ENCODE data around the gene COL4A5.

Gene COL4A5

DNA sequence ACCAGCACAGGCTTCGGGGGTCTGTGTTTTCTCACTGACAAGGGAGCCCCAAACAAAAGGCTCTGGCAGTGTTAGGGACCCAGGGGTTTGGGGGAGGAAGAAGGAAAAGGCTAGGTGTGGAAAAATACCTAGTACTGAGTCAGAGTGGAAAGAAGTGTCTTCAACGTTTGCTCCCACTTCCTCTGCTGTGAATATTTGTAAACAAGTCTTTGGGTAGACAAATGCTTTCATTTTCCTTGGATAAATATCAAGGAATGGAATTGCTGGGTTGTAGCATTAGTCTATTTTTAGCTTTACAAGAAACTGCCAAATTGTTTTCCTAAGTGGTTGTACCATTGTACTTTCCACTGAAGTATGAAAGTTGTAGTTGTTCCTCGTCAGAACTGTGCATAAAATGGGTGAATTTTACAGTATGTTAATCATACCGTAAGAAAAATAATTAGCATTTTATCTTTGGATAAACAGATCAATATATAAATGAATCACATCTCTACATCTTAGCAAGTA, 17.4 kb downstream of the COL4A5 start:
- TF ChIP-seq OVOL3 (tag by site-specific recombination; IDR thresholded peaks at IDR 0.05) (no peak), ZNF114 (tag by site-specific recombination; IDR thresholded peaks at IDR 0.05) (no peak)
- H3K27ac ChIP-seq (ENCODE audit: extremely low read depth, low read depth, low read length), result no peak overlapping the region
- ChIA-PET CTCF (interaction anchor here (0.5 kb wide), 1 partner anchor 820 kb away, joined by 3 read pairs; no protein-coding TSS in a partner anchor), POLR2A (no interaction called here)
- H3K4me1 ChIP-seq (ENCODE audit: control insufficient read depth, insufficient read depth, low read length), result no peaks in the 10 kb centered on the region
- H3K9me3 ChIP-seq (ENCODE audit: control insufficient read depth, insufficient read depth, low read depth, low read length), result no peaks in the 10 kb centered on the region
- peaks cover 0 to 3% of the 10 kb centered on the region in 2 experiments; a peak in 1 of 3 replicates for H3K36me3 ChIP-seq (ENCODE audit: control insufficient read depth in 2 of 2, insufficient read depth in 1 of 2, low read length in 2 of 2)
- H3K4me3 ChIP-seq (ENCODE audit: low read depth, low read length), result no peak overlapping the region

DNA sequence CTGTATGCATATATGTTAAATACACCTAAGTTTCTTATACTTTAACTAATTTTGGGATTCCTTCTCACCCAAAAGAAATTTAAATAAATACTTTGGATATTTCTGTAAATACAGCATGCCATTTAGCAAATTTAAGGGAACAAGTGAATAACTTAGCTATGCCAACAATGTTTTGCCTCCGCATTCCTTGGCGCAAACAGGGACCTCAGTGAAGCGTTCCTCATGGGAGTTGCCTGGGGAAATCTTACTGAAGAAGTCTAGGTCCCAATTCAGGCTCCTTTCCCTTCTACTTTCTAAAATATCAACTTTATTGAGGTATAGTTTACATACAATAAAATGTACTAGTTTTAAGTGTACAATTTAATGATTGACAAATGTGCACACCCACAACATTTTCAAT, 25.0 kb downstream of the COL4A5 start:
- Histone ChIP-seq H3K27ac (ENCODE audit: extremely low read depth, low read depth, low read length) (no peak overlapping the region), H3K9me3 (ENCODE audit: control insufficient read depth, insufficient read depth, low read depth, low read length) (no peaks in the 10 kb centered on the region), H3K4me1 (ENCODE audit: control insufficient read depth, insufficient read depth, low read length) (no peaks in the 10 kb centered on the region), H3K36me3 (ENCODE audit: control insufficient read depth in 2 of 2, insufficient read depth in 1 of 2, low read length in 2 of 2) (no peaks in the 10 kb centered on the region; a peak in 1 of 3 replicates), H3K4me3 (ENCODE audit: low read depth, low read length) (no peak overlapping the region)
- CTCF ChIA-PET, result no interaction called here
- POLR2A ChIA-PET, result no interaction called here
- no peak for TF ChIP-seq ZNF610 (tag by site-specific recombination; IDR thresholded peaks at IDR 0.05; ENCODE audit: borderline replicate concordance)
- TF ChIP-seq ZNF529 (tag by site-specific recombination; IDR thresholded peaks at IDR 0.05; ENCODE audit: insufficient replicate concordance), result no peak
- no peak for TF ChIP-seq ZNF48 (tag by site-specific recombination; IDR thresholded peaks at IDR 0.05)
- TF ChIP-seq, protein P1, sequence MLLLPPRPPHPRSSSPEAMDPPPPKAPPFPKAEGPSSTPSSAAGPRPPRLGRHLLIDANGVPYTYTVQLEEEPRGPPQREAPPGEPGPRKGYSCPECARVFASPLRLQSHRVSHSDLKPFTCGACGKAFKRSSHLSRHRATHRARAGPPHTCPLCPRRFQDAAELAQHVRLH (tag by site-specific recombination; IDR thresholded peaks at IDR 0.05), result no peak
- TF ChIP-seq ZFP37 (tag by site-specific recombination; IDR thresholded peaks at IDR 0.05), result no peak
- TF ChIP-seq ZNF791 (tag by site-specific recombination; IDR thresholded peaks at IDR 0.05), result no peak
- no peak for TF ChIP-seq ZNF16 (tag by site-specific recombination; IDR thresholded peaks at IDR 0.05; ENCODE audit: low read depth)
- TF ChIP-seq, protein P2, sequence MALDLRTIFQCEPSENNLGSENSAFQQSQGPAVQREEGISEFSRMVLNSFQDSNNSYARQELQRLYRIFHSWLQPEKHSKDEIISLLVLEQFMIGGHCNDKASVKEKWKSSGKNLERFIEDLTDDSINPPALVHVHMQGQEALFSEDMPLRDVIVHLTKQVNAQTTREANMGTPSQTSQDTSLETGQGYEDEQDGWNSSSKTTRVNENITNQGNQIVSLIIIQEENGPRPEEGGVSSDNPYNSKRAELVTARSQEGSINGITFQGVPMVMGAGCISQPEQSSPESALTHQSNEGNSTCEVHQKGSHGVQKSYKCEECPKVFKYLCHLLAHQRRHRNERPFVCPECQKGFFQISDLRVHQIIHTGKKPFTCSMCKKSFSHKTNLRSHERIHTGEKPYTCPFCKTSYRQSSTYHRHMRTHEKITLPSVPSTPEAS (tag by site-specific recombination; IDR thresholded peaks at IDR 0.05), result no peak
- TF ChIP-seq ZNF114 (tag by site-specific recombination; IDR thresholded peaks at IDR 0.05), result no peak
- no peak for TF ChIP-seq MZF1 (tag by site-specific recombination; IDR thresholded peaks at IDR 0.05; ENCODE audit: borderline replicate concordance)
- TF ChIP-seq ZNF777 (tag by site-specific recombination; IDR thresholded peaks at IDR 0.05; ENCODE audit: borderline replicate concordance), result no peak
- TF ChIP-seq ZNF664 (tag by site-specific recombination; IDR thresholded peaks at IDR 0.05), result no peak
- TF ChIP-seq, protein P3, sequence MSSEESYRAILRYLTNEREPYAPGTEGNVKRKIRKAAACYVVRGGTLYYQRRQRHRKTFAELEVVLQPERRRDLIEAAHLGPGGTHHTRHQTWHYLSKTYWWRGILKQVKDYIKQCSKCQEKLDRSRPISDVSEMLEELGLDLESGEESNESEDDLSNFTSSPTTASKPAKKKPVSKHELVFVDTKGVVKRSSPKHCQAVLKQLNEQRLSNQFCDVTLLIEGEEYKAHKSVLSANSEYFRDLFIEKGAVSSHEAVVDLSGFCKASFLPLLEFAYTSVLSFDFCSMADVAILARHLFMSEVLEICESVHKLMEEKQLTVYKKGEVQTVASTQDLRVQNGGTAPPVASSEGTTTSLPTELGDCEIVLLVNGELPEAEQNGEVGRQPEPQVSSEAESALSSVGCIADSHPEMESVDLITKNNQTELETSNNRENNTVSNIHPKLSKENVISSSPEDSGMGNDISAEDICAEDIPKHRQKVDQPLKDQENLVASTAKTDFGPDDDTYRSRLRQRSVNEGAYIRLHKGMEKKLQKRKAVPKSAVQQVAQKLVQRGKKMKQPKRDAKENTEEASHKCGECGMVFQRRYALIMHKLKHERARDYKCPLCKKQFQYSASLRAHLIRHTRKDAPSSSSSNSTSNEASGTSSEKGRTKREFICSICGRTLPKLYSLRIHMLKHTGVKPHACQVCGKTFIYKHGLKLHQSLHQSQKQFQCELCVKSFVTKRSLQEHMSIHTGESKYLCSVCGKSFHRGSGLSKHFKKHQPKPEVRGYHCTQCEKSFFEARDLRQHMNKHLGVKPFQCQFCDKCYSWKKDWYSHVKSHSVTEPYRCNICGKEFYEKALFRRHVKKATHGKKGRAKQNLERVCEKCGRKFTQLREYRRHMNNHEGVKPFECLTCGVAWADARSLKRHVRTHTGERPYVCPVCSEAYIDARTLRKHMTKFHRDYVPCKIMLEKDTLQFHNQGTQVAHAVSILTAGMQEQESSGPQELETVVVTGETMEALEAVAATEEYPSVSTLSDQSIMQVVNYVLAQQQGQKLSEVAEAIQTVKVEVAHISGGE (tag by site-specific recombination; conservative IDR thresholded peaks at IDR 0.05; ENCODE audit: low read depth), result no peak
- no peak for TF ChIP-seq KLF9 (tag by site-specific recombination; IDR thresholded peaks at IDR 0.05; ENCODE audit: low read depth)
- no peak for TF ChIP-seq PRDM1 (tag by site-specific recombination; IDR thresholded peaks at IDR 0.05)
- TF ChIP-seq ZNF624 (tag by site-specific recombination; IDR thresholded peaks at IDR 0.05), result no peak
- TF ChIP-seq ZNF701 (tag by site-specific recombination; IDR thresholded peaks at IDR 0.05), result no peak
- no peak for TF ChIP-seq ZBTB7A (tag by site-specific recombination; IDR thresholded peaks at IDR 0.05; ENCODE audit: low read depth)
- TF ChIP-seq, protein P4, sequence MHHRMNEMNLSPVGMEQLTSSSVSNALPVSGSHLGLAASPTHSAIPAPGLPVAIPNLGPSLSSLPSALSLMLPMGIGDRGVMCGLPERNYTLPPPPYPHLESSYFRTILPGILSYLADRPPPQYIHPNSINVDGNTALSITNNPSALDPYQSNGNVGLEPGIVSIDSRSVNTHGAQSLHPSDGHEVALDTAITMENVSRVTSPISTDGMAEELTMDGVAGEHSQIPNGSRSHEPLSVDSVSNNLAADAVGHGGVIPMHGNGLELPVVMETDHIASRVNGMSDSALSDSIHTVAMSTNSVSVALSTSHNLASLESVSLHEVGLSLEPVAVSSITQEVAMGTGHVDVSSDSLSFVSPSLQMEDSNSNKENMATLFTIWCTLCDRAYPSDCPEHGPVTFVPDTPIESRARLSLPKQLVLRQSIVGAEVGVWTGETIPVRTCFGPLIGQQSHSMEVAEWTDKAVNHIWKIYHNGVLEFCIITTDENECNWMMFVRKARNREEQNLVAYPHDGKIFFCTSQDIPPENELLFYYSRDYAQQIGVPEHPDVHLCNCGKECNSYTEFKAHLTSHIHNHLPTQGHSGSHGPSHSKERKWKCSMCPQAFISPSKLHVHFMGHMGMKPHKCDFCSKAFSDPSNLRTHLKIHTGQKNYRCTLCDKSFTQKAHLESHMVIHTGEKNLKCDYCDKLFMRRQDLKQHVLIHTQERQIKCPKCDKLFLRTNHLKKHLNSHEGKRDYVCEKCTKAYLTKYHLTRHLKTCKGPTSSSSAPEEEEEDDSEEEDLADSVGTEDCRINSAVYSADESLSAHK (tag by site-specific recombination; IDR thresholded peaks at IDR 0.05), result no peak
